MM.1S (cell line): ENCODE results near the gene SKP2.
"Not testable (repeated sequence)": the region's sequence is repeated elsewhere in the genome, so short reads cannot be mapped to it uniquely, and the experiment has no call there.

Experiments
- DNase-seq: peaks from one replicate; pipeline ENCODE4 v3.0.0-alpha.2; 2015
- H2AFZ ChIP-seq: fragments of 300-600 bp; sonication (generic); 2 replicates; pipeline ENCODE4 v1.6.0; 2016; ENCODE audit warnings: antibody characterized with exemption, low read length
- H3F3A ChIP-seq: fragments of 300-600 bp; sonication (generic); 2 replicates; pipeline ENCODE4 v1.6.1; 2016; ENCODE audit warnings: mild to moderate bottlenecking, antibody characterized with exemption, low read length, moderate library complexity, mixed read lengths; ENCODE audit not compliant: insufficient read depth
- H3K27ac ChIP-seq: fragments of 300-600 bp; sonication (generic); 2 replicates; pipeline ENCODE4 v1.5.1; 2016; ENCODE audit warnings: mild to moderate bottlenecking, low read length
- H3K27me3 ChIP-seq: fragments of 300-600 bp; sonication (generic); replicated peaks from 2 replicates; pipeline ENCODE4 v1.6.0; 2016; ENCODE audit warnings: low read length; ENCODE audit not compliant: insufficient read depth
- H3K36me3 ChIP-seq: fragments of 300-600 bp; sonication (generic); replicated peaks from 2 replicates; pipeline ENCODE4 v1.6.1; 2016; ENCODE audit warnings: mild to moderate bottlenecking, low read length, mixed read lengths; ENCODE audit not compliant: insufficient read depth
- H3K4me1 ChIP-seq: fragments of 300-600 bp; sonication (generic); 2 replicates; pipeline ENCODE4 v1.6.1; 2016; ENCODE audit warnings: low read length, mixed read lengths
- H3K4me2 ChIP-seq: fragments of 300-600 bp; sonication (generic); 2 replicates; pipeline ENCODE4 v1.6.0; 2016; ENCODE audit warnings: low read depth, low read length
- H3K4me3 ChIP-seq: fragments of 300-600 bp; sonication (generic); 2 replicates; pipeline ENCODE4 v1.5.1; 2016; ENCODE audit warnings: low read length, mixed read lengths
- H3K79me2 ChIP-seq: fragments of 300-600 bp; sonication (generic); 2 replicates; pipeline ENCODE4 v1.6.1; 2016; ENCODE audit warnings: mixed run types, low read length, mixed read lengths
- H3K9ac ChIP-seq: fragments of 300-600 bp; sonication (generic); 2 replicates; pipeline ENCODE4 v1.6.1; 2016; ENCODE audit warnings: low read length, mixed read lengths
- H3K9me2 ChIP-seq: fragments of 300-600 bp; sonication (generic); replicated peaks from 2 replicates; pipeline ENCODE4 v1.6.1; 2016; ENCODE audit warnings: mild to moderate bottlenecking, low read length, mixed read lengths; ENCODE audit not compliant: insufficient read depth
- H3K9me3 ChIP-seq: fragments of 300-600 bp; sonication (generic); replicated peaks from 2 replicates; pipeline ENCODE4 v1.6.1; 2016; ENCODE audit warnings: mild to moderate bottlenecking, low read length, mixed read lengths; ENCODE audit not compliant: insufficient read depth
- H4K20me1 ChIP-seq: fragments of 300-600 bp; sonication (generic); 2 replicates; pipeline ENCODE4 v1.6.1; 2016; ENCODE audit warnings: mild to moderate bottlenecking, low read length, moderate library complexity, mixed read lengths; ENCODE audit not compliant: insufficient read depth
- EZH2 ChIP-seq: fragments of 300-600 bp; sonication (generic); optimal IDR thresholded peaks from 2 replicates; pipeline ENCODE3; 2017; ENCODE audit warnings: low read depth, mild to moderate bottlenecking, antibody characterized with exemption, low read length, mixed read lengths
- EZH2phosphoT487 ChIP-seq: fragments of 300-600 bp; sonication (generic); IDR thresholded peaks from 2 replicates; pipeline ENCODE4 v1.6.1; 2018; ENCODE audit warnings: antibody characterized with exemption, low read length
- TF ChIP-seq, protein P1 (sequence below): fragments of 300-600 bp; sonication (generic); IDR thresholded peaks from 2 replicates; pipeline ENCODE4 v1.5.1; 2016; ENCODE audit warnings: antibody characterized with exemption, low read length, mixed read lengths

SKP2 gene

DNA sequence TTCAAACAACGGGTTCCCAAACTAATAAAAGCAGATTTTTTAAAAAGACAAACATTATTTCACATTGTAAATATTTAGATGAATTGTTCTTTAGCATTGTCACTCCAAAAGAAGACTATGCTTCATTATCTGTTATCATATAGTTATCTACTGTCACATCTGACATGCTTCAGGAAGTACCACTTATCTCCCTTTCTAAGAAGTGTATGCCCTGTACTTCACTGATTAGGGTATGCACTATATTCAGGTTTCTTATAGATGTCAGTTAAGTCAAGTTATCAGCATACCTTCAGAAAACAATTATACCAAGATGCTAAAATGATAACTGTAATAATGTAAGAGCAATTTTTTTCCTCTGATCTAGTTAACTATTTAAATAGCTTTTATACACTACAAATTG lies 40.7 kb upstream of the SKP2 start:
- no peak for DNase-seq
- H2AFZ ChIP-seq, result no peak overlapping the region
- TF ChIP-seq EZH2phosphoT487 (no peak), EZH2 (no peak)
- TF ChIP-seq, protein P1, sequence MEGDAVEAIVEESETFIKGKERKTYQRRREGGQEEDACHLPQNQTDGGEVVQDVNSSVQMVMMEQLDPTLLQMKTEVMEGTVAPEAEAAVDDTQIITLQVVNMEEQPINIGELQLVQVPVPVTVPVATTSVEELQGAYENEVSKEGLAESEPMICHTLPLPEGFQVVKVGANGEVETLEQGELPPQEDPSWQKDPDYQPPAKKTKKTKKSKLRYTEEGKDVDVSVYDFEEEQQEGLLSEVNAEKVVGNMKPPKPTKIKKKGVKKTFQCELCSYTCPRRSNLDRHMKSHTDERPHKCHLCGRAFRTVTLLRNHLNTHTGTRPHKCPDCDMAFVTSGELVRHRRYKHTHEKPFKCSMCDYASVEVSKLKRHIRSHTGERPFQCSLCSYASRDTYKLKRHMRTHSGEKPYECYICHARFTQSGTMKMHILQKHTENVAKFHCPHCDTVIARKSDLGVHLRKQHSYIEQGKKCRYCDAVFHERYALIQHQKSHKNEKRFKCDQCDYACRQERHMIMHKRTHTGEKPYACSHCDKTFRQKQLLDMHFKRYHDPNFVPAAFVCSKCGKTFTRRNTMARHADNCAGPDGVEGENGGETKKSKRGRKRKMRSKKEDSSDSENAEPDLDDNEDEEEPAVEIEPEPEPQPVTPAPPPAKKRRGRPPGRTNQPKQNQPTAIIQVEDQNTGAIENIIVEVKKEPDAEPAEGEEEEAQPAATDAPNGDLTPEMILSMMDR, result no peak
- H3K4me2 ChIP-seq, result no peak overlapping the region
- H3F3A ChIP-seq, result no peaks in the 10 kb centered on the region
- H3K27me3 ChIP-seq, result no peaks in the 10 kb centered on the region
- H4K20me1 ChIP-seq, result no peaks in the 10 kb centered on the region
- H3K27ac ChIP-seq, result no peak overlapping the region
- H3K4me1 ChIP-seq, result no peaks in the 10 kb centered on the region
- no peaks in the 10 kb centered on the region; the same call in none of the 2 replicates for H3K36me3 ChIP-seq
- H3K79me2 ChIP-seq, result no peaks in the 10 kb centered on the region
- no peak overlapping the region for H3K9ac ChIP-seq
- H3K9me3 ChIP-seq, result no peaks in the 10 kb centered on the region
- no peaks in the 10 kb centered on the region for H3K9me2 ChIP-seq
- H3K4me3 ChIP-seq, result no peak overlapping the region

- H3K9me2 ChIP-seq, result no peaks in the 10 kb centered on the region
- no peaks in the 10 kb centered on the region for H3K27me3 ChIP-seq
- no peak overlapping the region for H3K4me2 ChIP-seq
- H3K4me1 ChIP-seq, result no peaks in the 10 kb centered on the region
- no peak overlapping the region for H3K27ac ChIP-seq
- no peaks in the 10 kb centered on the region for H3K79me2 ChIP-seq
- H2AFZ ChIP-seq, result no peak overlapping the region
- H3K4me3 ChIP-seq, result no peak overlapping the region
- no peak for DNase-seq
- no peaks in the 10 kb centered on the region for H4K20me1 ChIP-seq
- no peaks in the 10 kb centered on the region for H3K9me3 ChIP-seq
- no peaks in the 10 kb centered on the region for H3F3A ChIP-seq
- H3K36me3 ChIP-seq, result no peaks in the 10 kb centered on the region; the same call in 1 of the 2 replicates
- no peak for TF ChIP-seq EZH2
- TF ChIP-seq EZH2phosphoT487, result no peak
- TF ChIP-seq, protein P1, result no peak
- no peak overlapping the region for H3K9ac ChIP-seq
Observed at GRCh38 chr5:36125868-36126267, 26.0 kb upstream of the SKP2 start.

DNA sequence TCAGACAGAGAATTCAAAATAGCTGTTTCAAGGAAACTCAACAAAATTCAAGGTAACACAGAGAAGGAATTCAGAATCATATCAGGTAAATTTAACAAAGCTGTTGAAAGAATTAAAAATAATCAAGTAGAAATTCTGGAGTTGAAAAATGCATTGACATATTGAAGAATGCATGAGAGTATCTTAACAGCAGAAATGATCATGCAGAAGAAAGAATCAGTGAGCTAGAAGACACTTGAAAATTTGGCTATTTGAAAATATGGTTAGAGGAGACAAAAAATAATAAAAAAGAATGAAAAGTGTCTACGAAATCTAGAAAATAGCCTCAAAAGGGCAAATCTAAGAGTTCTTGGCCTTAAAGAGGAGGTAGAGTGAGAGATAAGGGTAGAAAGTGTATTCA lies 23.1 kb upstream of the SKP2 start:
- no peak for DNase-seq
- H3K36me3 ChIP-seq, result no peaks in the 10 kb centered on the region; the same call in 1 of the 2 replicates
- H4K20me1 ChIP-seq, result no peaks in the 10 kb centered on the region
- no peaks in the 10 kb centered on the region for H3F3A ChIP-seq
- H3K27ac ChIP-seq, result no peak overlapping the region
- no peak for TF ChIP-seq EZH2
- TF ChIP-seq EZH2phosphoT487, result no peak
- no peaks in the 10 kb centered on the region for H3K9me2 ChIP-seq
- H3K4me1 ChIP-seq, result no peaks in the 10 kb centered on the region
- no peaks in the 10 kb centered on the region for H3K27me3 ChIP-seq
- H3K4me2 ChIP-seq, result no peak overlapping the region
- no peak overlapping the region for H2AFZ ChIP-seq
- no peaks in the 10 kb centered on the region for H3K9me3 ChIP-seq
- no peaks in the 10 kb centered on the region for H3K79me2 ChIP-seq
- H3K9ac ChIP-seq, result no peak overlapping the region
- no peak overlapping the region for H3K4me3 ChIP-seq

DNA sequence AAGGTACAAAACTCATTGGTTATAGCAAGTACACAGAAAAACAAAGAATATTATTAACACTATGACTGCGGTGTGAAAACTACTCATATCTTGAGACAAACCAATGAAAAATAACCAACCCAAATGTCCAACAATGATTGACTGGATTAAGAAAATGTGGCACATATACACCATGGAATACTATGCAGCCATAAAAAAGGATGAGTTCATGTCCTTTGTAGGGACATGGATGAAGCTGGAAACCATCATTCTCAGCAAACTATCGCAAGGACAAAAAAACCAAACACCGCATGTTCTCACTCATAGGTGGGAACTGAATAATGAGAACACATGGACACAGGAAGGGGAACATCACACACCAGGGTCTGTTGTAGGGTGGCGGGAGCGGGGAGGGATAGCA lies 22.2 kb upstream of the SKP2 start:
- not testable (repeated sequence) for H3K27me3 ChIP-seq, H4K20me1 ChIP-seq, H3K9ac ChIP-seq, H3K4me3 ChIP-seq, H3K36me3 ChIP-seq, H2AFZ ChIP-seq, H3K27ac ChIP-seq, H3K4me2 ChIP-seq, H3F3A ChIP-seq, DNase-seq, H3K9me3 ChIP-seq, H3K79me2 ChIP-seq, H3K9me2 ChIP-seq, H3K4me1 ChIP-seq

DNA sequence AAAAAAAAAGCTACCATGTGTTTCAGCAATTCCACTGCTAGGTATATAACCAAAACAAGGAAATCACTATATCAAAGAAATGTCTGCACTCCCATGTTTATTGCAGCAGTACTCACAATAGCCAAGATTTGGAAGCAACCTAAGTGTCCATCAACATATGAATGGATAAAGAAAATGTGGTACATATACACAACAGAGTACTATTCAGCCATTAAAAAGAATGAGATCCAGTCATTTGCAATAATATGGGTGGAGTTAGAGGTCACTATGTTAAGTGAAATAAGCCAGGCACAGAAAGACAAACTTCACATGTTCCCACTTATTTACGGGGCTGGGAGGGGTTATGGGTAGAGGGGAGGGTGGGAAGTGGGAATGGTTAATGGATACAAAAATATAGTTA lies 18.9 kb upstream of the SKP2 start:
- not testable (repeated sequence) for H3K9me3 ChIP-seq, DNase-seq, H3K9ac ChIP-seq, H2AFZ ChIP-seq, H3K27me3 ChIP-seq, H3K9me2 ChIP-seq, H3K79me2 ChIP-seq, H3K4me1 ChIP-seq, H3K4me2 ChIP-seq, H3K4me3 ChIP-seq, H3K27ac ChIP-seq, H3F3A ChIP-seq, H3K36me3 ChIP-seq, H4K20me1 ChIP-seq
